Measurements from ENCODE around the gene DCAF10. TPM values are rescaled to one million over a fixed set of nuclear protein-coding genes. Genes with fewer than 3 reads are reported as not detected.

DCAF10 gene
- total and polyA plus RNA-seq, 2 of the 13 experiments (the other 11 are each of a cell fraction or from before 2014, with no cell fraction given), result 9.2 to 20.3 TPM

DNA sequence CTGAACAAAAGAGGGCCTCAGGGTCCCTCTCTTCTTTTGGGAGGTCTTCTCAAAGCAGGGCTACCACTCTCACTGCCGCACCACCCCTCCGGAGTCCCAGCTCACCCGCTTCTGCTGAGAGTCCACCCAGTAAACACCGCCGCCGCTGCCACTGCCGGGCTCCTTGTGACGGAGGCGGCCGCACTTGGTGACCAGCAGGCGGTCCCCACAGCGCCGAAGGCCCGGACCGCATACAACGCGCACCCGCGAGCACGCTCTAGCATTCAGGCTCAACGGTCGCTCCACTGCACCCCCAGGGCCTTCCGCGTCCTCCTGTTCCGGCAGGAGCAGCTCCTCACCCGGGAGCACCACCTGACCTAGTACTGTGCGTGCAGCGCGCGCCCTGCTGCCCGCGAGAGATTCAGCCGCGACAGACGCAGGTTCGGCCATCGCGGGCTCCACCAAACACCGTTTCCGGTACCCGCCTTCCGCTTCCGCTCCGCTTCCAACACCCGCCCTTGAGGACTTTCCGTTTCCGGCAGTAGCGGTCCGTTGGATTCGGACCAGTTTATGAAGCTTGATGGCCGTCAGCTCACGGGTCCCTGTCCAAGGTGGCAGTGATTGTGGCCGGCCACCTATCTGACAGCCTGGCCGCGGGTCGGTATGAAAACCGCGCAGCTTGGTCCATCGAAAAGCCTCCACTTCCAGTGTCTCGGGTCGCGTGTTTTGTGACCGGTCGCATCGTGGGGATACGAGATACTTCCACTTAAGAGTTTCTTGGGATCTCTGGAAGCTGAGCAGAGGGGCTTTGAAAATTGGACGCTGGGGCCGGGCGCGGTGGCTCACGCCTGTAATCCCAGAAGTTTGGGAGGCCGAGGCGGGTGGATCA is 15.7 kb upstream of the DCAF10 start, which contains the start of gene EXOSC3 (continued):
- TF ChIP-seq, protein P1, sequence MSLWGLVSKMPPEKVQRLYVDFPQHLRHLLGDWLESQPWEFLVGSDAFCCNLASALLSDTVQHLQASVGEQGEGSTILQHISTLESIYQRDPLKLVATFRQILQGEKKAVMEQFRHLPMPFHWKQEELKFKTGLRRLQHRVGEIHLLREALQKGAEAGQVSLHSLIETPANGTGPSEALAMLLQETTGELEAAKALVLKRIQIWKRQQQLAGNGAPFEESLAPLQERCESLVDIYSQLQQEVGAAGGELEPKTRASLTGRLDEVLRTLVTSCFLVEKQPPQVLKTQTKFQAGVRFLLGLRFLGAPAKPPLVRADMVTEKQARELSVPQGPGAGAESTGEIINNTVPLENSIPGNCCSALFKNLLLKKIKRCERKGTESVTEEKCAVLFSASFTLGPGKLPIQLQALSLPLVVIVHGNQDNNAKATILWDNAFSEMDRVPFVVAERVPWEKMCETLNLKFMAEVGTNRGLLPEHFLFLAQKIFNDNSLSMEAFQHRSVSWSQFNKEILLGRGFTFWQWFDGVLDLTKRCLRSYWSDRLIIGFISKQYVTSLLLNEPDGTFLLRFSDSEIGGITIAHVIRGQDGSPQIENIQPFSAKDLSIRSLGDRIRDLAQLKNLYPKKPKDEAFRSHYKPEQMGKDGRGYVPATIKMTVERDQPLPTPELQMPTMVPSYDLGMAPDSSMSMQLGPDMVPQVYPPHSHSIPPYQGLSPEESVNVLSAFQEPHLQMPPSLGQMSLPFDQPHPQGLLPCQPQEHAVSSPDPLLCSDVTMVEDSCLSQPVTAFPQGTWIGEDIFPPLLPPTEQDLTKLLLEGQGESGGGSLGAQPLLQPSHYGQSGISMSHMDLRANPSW (CRISPR knock-in tag; IDR thresholded peaks at IDR 0.05; ENCODE audit: borderline replicate concordance), result 0 out of 2 replicates have a peak, but pooled peaks have one; percentile 60
- no peak for TF ChIP-seq TOE1 (CRISPR knock-in tag; IDR thresholded peaks at IDR 0.05)
- TF ChIP-seq PTBP1 (IDR thresholded peaks at IDR 0.05; ENCODE audit: low read depth, low read length, poor library complexity, severe bottlenecking), result no peak
- no peak for TF ChIP-seq GTF2F1 (IDR thresholded peaks at IDR 0.05; ENCODE audit: low read length)
- no peak for TF ChIP-seq SIX1 (CRISPR knock-in tag; IDR thresholded peaks at IDR 0.05; ENCODE audit: borderline replicate concordance)
- TF ChIP-seq, protein P2, sequence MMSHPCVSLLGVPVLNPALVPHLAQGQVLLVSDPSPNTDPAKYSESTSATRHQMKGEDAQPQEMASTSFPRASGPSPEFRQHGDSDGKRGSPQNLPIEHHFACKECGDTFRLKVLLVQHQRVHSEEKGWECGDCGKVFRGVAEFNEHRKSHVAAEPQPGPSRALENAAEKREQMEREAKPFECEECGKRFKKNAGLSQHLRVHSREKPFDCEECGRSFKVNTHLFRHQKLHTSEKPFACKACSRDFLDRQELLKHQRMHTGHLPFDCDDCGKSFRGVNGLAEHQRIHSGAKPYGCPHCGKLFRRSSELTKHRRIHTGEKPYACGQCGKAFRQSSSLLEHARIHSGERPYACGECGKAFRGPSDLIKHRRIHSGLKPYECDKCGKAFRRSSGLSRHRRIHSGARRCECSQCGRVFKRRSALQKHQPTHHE (CRISPR knock-in tag; IDR thresholded peaks at IDR 0.05; ENCODE audit: borderline replicate concordance), result 0 out of 2 replicates have a peak, but pooled peaks have one; percentile 52
- peak; percentile 92 for TF ChIP-seq ETV6 (CRISPR knock-in tag; conservative IDR thresholded peaks at IDR 0.05)
- no peak for TF ChIP-seq SSRP1 (CRISPR knock-in tag; IDR thresholded peaks at IDR 0.05)
- peak; percentile 87; the same call in 1 of the 2 replicates for TF ChIP-seq GTF3A (CRISPR knock-in tag; conservative IDR thresholded peaks at IDR 0.05)
- peak; percentile 77 for TF ChIP-seq JARID2 (CRISPR knock-in tag; IDR thresholded peaks at IDR 0.05; ENCODE audit: insufficient replicate concordance)
- TF ChIP-seq MZF1 (CRISPR knock-in tag; IDR thresholded peaks at IDR 0.05; ENCODE audit: borderline replicate concordance), result 0 out of 2 replicates have a peak, but pooled peaks have one; percentile 27
- TF ChIP-seq, protein P3, sequence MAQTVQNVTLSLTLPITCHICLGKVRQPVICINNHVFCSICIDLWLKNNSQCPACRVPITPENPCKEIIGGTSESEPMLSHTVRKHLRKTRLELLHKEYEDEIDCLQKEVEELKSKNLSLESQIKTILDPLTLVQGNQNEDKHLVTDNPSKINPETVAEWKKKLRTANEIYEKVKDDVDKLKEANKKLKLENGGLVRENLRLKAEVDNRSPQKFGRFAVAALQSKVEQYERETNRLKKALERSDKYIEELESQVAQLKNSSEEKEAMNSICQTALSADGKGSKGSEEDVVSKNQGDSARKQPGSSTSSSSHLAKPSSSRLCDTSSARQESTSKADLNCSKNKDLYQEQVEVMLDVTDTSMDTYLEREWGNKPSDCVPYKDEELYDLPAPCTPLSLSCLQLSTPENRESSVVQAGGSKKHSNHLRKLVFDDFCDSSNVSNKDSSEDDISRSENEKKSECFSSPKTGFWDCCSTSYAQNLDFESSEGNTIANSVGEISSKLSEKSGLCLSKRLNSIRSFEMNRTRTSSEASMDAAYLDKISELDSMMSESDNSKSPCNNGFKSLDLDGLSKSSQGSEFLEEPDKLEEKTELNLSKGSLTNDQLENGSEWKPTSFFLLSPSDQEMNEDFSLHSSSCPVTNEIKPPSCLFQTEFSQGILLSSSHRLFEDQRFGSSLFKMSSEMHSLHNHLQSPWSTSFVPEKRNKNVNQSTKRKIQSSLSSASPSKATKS (CRISPR knock-in tag; IDR thresholded peaks at IDR 0.05), result no peak
- TF ChIP-seq, protein P4, sequence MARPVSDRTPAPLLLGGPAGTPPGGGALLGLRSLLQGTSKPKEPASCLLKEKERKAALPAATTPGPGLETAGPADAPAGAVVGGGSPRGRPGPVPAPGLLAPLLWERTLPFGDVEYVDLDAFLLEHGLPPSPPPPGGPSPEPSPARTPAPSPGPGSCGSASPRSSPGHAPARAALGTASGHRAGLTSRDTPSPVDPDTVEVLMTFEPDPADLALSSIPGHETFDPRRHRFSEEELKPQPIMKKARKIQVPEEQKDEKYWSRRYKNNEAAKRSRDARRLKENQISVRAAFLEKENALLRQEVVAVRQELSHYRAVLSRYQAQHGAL (CRISPR knock-in tag; IDR thresholded peaks at IDR 0.05; ENCODE audit: not compliant biosample characterization), result no peak
- TF ChIP-seq FOXA3 (CRISPR knock-in tag; IDR thresholded peaks at IDR 0.05), result no peak; the same call in 1 of the 2 replicates
- TF ChIP-seq, protein P5, sequence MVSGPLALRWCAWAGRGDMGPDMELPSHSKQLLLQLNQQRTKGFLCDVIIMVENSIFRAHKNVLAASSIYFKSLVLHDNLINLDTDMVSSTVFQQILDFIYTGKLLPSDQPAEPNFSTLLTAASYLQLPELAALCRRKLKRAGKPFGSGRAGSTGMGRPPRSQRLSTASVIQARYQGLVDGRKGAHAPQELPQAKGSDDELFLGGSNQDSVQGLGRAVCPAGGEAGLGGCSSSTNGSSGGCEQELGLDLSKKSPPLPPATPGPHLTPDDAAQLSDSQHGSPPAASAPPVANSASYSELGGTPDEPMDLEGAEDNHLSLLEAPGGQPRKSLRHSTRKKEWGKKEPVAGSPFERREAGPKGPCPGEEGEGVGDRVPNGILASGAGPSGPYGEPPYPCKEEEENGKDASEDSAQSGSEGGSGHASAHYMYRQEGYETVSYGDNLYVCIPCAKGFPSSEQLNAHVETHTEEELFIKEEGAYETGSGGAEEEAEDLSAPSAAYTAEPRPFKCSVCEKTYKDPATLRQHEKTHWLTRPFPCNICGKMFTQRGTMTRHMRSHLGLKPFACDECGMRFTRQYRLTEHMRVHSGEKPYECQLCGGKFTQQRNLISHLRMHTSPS (CRISPR knock-in tag; IDR thresholded peaks at IDR 0.05; ENCODE audit: low read depth), result no peak
- peak; percentile 68 for TF ChIP-seq ZNF792 (CRISPR knock-in tag; IDR thresholded peaks at IDR 0.05)
- TF ChIP-seq REPIN1 (CRISPR knock-in tag; IDR thresholded peaks at IDR 0.05; ENCODE audit: borderline replicate concordance, low read depth), result peak; percentile 79; the same call in 1 of the 2 replicates
- no peak for TF ChIP-seq GPBP1L1 (CRISPR knock-in tag; IDR thresholded peaks at IDR 0.05)

Data from HepG2 (cell line).